Heart left ventricle (tissue), 13 donors: ENCODE data around the gene BICD2.

Source experiments
- POLR2A ChIP-seq, 2 donors: fragments of 450-650 bp; IDR thresholded peaks; one replicate each; pipeline ENCODE4 v1.6.1; 2017; ENCODE audit warnings: antibody characterized with exemption in 2 of 2, mild to moderate bottlenecking in 2 of 2, moderate library complexity in 2 of 2
- TF ChIP-seq, protein P1 (sequence below), 12 donors: fragments of 200-600 bp; sonication (generic) in 4 of 12; IDR thresholded peaks; one replicate each; pipeline versions ENCODE4 v1.5.0 to v1.8.0; 2018 to 2022; ENCODE audit warnings: antibody characterized with exemption in 12 of 12, mild to moderate bottlenecking in 5 of 12
- donor health status: ischemic (EF 13 %, LVEDD 7.1; RV severe dilation, severe dysfunction).
- donor health status: DM: no; HTN: yes; CAD: no.
- donor health status: DM: no; HTN: no; CAD: no.
- donor health status: ischemic (EF 25% LVEDD 6.9; RV normal size, moderate dysfunction).
- donor health status: ischemic (EF 25% LVEDD 5.7; RV mildly dilated, moderate dysfunction).
- donor health status: ischemic (EF 35%, LVEDD 5.7; RV mildly dilated, moderate dysfunction).
- donor health status: nonischemic (EF 11% LVEDD 7.7; RV severe dilation, severe dysfunction).
- donor health status: DM: yes; HTN: yes; CAD: no.
- donor health status: PGD.
- donor health status: ischemic (EF 29% LVEDD 5.4; RV normal size, mild dysfunction).
- donor health status: nonischemic (EF 23%, LVEDD 6.1; RV moderate dilation, normal function).

DNA sequence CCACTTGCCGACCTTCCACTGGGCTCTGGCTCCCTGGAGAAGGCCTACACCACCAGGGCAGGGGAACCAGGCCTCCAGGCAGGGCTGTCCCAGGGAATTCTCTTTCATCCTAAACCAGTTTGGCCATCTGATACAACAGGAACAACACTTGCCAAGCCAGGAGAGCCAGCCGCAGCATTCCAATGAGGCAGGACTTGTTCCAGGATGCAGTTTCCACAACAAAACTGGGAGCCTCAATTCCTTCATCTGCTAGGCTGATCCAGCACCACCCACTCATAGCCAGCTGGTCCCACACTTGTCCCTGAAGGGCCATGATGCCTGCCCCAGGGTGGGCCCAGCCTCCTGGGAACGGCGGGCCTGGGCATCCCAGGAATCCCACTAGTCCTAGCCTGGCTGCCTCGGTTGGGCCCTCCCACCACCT, 26.0 kb downstream of the BICD2 start:
- TF ChIP-seq, protein P1, sequence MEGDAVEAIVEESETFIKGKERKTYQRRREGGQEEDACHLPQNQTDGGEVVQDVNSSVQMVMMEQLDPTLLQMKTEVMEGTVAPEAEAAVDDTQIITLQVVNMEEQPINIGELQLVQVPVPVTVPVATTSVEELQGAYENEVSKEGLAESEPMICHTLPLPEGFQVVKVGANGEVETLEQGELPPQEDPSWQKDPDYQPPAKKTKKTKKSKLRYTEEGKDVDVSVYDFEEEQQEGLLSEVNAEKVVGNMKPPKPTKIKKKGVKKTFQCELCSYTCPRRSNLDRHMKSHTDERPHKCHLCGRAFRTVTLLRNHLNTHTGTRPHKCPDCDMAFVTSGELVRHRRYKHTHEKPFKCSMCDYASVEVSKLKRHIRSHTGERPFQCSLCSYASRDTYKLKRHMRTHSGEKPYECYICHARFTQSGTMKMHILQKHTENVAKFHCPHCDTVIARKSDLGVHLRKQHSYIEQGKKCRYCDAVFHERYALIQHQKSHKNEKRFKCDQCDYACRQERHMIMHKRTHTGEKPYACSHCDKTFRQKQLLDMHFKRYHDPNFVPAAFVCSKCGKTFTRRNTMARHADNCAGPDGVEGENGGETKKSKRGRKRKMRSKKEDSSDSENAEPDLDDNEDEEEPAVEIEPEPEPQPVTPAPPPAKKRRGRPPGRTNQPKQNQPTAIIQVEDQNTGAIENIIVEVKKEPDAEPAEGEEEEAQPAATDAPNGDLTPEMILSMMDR (IDR thresholded peaks at IDR 0.05), result no peak
- TF ChIP-seq POLR2A (IDR thresholded peaks at IDR 0.05), result no peak
